ENCODE results near the gene SDE2. TPM values are rescaled to one million over a fixed set of nuclear protein-coding genes. Genes with fewer than 3 reads are reported as not detected.
"Not testable (repeated sequence)": the region's sequence is repeated elsewhere in the genome, so short reads cannot be mapped to it uniquely, and the experiment has no call there.

Gene SDE2
- total RNA-seq, 1 experiment from 2014 or later = 13.8 TPM

DNA sequence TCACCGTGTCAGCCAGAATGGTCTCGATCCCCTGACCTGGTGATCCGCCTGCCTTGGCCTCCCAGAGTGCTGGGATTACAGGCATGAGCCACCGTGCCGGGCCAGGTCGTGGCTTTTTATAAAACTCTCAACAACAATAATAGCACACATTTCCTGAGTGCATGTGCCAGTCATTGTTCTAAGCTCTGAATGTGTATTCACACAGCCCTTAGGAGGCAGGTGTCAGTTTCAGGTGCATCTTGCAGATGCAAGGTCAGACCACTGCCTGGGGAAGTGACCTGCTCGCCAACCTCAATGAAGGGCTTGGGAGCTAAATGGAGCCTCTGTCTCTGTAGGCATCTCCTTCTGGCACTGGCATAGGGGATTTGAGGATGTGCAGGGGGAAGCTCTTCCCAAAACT, 56.6 kb downstream of the SDE2 start:
- no peak for DNase-seq (ENCODE audit: low spot score)

DNA sequence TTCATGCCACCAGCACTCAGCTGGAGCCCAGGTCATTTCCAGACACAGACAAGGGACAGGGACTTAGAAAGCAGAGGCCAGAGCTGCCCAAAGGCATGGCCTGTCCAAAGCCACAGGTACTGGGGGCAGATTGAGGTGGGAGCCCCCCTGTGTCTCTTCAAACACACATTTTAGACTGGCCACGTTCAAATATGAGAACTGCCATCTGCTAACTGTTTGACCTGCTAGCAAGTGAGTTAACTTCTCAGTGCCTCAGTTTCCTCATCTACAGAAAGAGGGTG, 57.3 kb downstream of the SDE2 start:
- DNase-seq (ENCODE audit: low spot score) = no peak

DNA sequence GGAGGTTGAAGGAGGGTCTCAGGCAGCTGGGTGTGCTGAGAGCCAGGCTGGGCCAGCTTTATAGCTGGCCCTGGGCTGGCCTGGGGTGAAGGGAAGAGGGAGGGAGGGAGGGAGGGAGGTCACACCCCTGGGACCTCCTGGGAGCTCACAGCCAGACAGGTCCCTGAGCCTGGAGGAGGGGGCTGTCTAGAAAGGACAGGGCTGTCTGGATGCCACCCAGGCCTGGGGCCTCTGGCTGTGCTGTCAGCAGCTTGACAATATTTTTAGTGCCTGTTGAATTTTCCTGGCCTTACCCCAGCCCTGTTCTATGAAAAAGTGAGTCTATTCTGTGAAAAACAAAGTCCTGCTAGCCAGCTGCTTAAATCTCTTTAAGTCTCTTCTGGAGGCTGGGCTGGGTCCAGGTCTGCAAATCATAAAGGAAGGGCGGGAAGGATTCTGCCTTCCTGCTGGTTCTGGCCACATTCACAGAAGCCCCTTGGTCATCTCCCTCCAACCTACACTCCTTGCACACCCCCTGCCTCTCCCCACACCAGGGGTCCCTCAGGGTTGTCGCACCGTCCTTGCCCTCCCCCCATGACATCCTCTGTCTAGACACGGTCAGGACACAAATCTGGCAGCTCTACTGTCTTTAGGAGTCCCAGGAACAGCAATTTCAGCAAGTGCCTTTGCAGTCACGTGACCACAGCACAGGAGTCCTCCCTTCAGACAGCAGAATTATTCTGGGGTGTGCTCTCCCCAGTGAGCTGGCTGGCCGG, 57.8 kb downstream of the SDE2 start, which contains the start of gene LEFTY2:
Gene LEFTY2 (minus strand): TSS at position 34 of the 755 bp plus-strand sequence. CDS start 80 bp downstream, outside the sequence.
- DNase-seq (ENCODE audit: low spot score) = no peak

DNA sequence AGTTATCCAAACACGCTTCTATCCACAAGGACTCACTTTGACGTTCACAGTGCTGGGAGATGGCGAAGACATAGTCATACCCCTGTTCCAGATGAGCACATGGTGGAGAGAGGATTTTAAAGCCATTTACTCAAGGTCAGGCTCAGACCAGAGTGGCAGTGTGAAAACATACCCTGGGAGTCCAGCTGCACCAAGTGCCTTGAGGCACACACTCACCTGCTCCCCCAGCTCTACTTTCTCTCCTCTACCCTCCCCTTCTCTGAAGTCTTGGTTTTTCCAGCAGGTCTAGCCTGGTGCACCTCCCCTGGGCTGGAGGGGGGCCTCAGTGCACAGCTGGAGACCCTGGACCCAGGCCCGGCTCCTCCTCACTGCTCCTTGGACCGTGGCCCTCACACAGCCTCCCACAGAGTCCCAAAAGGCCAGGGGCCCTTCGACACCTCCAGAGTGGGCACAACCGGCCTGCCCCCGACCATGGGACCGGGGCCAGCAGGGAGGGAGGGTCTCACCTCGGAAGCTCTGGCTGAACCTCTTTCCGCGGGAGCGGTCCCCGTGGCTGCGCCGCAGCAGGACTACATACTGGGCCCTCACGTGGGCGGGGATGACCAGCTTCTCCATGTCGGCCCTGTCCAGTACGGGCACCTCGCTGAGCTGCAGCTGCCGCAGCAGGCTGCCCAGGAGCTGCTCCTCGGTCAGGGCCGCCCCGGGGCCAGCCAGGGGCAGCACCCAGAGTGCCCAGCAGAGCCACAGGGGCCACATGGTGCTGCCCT, 58.6 kb downstream of the SDE2 start:
- no peak for DNase-seq (ENCODE audit: low spot score)

DNA sequence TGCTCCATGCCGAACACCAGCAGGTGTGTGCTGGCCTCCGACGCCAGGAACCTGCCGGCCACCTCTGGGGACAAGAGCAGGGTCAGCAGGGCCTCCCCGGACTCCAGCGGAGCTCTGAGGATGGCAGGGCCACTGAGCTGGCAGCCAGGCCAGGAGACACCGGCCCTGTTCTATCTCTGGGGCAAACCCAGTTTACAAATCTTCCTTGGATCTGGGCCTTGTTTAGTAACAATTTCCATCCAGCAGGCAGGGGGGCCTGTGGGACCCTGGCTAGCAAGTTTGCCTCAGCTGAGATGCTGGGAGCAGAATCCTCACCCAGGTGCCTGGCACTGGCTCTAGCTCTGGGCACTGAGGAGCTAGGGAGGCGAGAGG, 59.2 kb downstream of the SDE2 start:
- not testable (repeated sequence) for DNase-seq (ENCODE audit: low spot score)

DNA sequence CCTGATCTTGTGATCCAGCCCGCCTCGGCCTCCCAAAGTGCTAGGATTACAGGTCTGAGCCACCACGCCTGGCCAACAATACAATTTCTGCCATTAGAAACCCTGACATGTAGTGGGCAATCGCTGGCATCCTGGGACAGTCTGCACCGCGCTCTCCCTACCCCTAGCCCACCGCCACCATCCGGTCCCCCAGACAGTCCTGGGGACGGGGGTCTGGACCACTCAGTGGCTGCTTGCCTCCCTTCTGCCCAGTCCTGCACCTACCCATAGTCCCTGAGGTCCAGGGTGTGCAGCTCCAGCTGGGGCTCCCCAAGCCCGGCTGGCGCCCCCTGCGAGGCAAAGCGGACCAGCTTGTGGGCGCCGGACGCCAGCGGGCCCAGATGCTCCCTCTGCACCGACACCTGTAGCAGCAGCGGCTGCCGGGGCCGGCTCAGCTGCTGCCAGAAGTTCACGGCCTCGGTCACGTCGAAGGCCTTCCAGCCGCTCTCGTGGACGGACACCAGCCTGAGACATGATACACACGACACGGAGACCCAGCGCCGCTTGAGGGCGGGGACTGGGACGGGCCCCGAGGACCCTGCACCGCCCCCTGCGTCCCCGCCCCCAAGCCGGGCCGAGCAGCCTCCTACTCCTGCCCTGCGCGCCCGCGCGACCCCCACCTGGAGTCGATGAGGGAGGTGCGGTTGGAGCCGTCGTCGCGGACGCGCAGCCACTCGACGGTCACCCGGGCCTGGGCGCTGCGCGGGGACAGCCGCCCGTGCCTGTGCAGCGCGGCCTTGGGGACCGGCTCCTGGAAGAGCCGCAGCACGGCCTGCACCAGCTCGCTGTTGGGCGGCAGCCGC, 59.8 kb downstream of the SDE2 start:
- DNase-seq (ENCODE audit: low spot score) = not testable (repeated sequence)

DNA sequence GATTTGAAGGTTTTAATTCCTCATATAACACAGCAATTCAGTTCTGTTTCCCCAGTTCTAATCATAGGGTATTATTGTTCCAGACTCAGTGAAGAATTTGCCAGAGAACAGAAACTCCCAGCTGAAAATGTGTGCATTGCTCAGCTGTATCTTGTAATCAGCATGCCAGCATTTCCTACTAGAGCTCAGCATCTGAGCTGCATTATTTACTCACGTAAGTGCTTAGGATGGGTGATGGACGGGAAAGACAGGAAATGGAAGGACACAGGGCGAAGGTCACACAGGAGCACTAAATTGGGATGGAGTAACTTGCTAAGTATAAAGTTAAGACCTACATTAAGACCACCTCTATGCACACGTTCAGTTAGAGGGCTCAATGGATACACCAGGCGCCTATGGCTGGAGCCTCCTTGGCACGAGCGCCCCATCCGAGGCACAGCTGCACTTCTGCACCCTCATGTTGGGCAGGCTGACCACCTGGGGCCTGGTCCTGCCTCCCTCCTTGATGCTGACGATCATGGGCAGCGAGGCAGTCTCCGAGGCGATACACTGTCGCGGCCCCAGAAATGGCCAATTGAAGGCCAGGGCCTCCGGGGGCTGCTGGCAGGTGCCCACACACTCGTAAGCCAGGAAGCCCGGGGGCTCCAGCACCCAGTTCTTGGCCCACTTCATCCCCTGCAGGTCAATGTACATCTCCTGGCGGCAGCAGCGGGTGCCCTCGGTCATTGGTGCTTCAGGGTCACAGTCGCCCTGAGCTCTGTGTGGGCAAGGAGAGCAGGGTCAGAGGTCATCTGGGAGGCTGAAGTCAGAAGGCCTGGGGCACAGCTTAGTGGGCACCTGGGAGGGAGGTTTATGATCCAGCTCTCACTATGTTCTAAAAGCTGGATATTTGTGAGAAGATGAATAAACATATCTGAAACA, 61.8 kb downstream of the SDE2 start:
- no peak for DNase-seq (ENCODE audit: low spot score)

DNA sequence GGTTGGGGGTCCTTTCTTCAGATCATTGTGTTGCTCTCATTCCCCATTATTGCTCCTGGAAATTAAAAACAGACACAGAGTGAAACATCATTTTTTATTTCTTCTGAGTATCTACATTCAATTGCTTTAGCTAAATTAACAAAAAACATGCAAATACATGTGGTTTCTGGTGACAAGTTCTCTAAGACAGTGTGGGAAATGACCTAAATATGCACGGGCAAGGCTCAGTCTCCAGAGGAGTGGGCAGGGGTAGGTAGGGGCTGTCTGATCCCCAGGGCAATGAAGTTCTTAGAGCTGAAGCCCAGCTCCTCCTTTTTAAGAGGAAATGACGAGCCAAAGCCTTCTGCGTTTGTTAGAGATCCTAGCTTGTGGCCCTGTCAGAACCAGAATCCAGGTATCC, 62.6 kb downstream of the SDE2 start:
- DNase-seq (ENCODE audit: low spot score) = no peak

DNA sequence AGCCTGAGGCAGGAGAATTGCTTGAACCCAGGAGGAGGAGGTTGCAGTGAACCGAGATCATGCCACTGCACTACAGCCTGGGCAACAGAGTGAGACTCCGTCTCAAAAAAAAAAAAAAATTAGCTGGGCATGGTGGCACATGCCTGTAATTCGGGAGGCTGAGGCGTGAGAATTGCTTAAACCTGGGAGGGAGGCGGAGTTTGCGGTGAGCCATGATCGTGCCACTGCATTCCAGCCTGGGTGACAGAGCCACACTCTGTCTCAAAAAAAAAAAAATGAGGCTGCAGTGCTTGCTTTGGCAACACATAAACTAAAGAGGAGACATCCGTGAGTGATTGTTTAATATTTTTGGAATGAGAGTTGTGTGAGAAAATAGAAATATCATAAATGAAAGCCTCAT, 63.1 kb downstream of the SDE2 start:
- not testable (repeated sequence) for DNase-seq (ENCODE audit: low spot score)

DNA sequence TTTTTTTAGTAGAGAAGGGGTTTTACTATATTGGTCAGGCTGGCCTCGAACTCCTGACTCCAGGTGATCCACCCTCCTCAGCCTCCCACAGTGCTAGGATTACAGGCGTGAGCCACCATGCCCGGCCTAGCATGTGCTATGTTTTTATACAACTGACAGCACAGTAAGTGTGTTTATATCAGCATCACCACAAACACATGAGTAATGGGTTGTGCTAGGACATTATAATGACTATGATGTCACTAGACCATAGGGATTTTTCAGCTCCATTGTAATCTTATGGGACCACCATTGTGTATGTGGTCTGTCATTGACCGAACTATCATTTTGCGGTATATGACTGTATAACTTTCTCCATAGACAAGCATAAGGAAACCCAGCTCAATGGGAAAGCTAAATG, 64.4 kb downstream of the SDE2 start:
- no peak for DNase-seq (ENCODE audit: low spot score)

DNA sequence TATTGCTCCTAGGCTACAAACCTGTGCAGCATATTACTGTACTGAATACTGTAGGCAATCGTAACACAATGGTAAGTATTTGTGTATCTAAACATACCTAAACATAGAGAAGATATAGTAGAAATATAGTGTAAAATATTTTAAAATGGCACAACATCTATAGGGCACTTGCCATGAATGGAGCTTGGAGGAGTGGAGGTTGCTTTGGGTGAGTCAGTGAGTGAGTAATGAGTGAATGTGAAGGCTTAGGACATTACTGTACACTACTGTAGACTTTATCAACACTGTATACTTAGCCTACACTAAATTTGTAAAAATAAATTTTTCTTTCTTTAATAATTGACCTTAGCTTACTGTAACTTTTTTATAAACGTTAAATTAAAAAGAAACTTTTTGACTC, 66.1 kb downstream of the SDE2 start:
- DNase-seq (ENCODE audit: low spot score) = no peak

Small RNA genes within 50 kb of the gene (small RNA-seq; reads per million reads assigned to genes)
- gene AL117348.1 = not detected
- gene NDUFA3P3 = not detected

Other genes starting within 250 kb of the SDE2 start
- gene SRP9, start 221.5 kb downstream of the SDE2 start, total RNA-seq (2014; rRNA removed; shearing (Covaris generic)) = 149 and 150 TPM in 2 replicates
- 54.2 and 64.2 TPM in 2 replicates for gene EPHX1, start 189.2 kb downstream of the SDE2 start, total RNA-seq (2014; rRNA removed; shearing (Covaris generic))
- 88.9 and 98.3 TPM in 2 replicates for gene TMEM63A, start 117.0 kb downstream of the SDE2 start, total RNA-seq (2014; rRNA removed; shearing (Covaris generic))
- 0.05 and 0.13 TPM in 2 replicates for gene LEFTY1, start 110.2 kb downstream of the SDE2 start, total RNA-seq (2014; rRNA removed; shearing (Covaris generic))
- gene PYCR2, start 75.1 kb downstream of the SDE2 start, total RNA-seq (2014; rRNA removed; shearing (Covaris generic)) = 60.6 and 67.4 TPM in 2 replicates
- gene LEFTY2, start 58.1 kb downstream of the SDE2 start, total RNA-seq (2014; rRNA removed; shearing (Covaris generic)) = not detected in 2 replicates
- gene H3-3A, start 63.4 kb upstream of the SDE2 start, total RNA-seq (2014; rRNA removed; shearing (Covaris generic)) = 275 and 298 TPM in 2 replicates
- 20.0 and 20.5 TPM in 2 replicates for gene ACBD3, start 187.4 kb upstream of the SDE2 start, total RNA-seq (2014; rRNA removed; shearing (Covaris generic))
- not detected in 2 replicates for gene MIXL1, start 224.3 kb upstream of the SDE2 start, total RNA-seq (2014; rRNA removed; shearing (Covaris generic))

Measured in HT-29 (cell line).